ENCODE measurements around the gene RALY. TPM values are rescaled to one million over a fixed set of nuclear protein-coding genes. Genes with fewer than 3 reads are reported as not detected.

Gene RALY
- total and polyA plus RNA-seq, 10 of the 15 experiments (the other 5 are each of a cell fraction or from before 2014, with no cell fraction given), result 1.2 to 246 (median 137) TPM

DNA sequence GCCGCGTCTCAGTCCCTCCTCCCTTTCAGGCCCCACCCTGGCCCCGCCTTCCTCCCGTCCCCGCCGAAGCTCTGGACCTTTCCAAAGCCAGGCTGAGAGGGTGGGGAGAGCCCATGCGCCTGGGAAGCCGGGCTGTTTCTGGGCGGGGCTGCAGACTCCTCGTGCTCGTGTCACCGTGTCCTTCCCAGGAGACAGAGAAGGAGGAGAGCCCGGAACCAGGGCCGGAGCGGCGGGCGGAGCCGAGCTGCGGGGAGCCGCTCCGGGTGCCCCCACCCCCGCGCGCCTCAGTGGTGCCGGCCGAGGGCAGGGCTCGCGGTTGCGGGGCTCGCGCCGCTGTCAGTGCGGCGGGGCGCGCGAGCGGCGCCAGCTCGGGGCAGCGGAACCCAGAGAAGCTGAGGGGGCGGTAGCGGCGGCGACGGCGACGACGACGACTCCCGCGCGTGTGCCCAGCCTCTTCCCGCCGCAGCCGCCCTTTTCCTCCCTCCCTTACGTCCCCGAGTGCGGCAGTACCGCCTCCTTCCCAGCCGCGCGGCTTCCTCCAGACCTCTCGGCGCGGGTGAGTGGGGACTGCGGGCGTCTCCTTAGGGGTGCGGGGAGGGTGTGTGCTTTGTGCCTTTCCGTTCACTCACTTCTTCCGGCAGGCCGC, at the start of gene RALY (continued):
- TF ChIP-seq NFYA (IDR thresholded peaks at IDR 0.05; ENCODE audit: borderline replicate concordance, low read depth, low read length) (no peak), RUNX3 (IDR thresholded peaks at IDR 0.05; ENCODE audit: low read length) (peak; percentile 68), TCF12 (IDR thresholded peaks at IDR 0.05; ENCODE audit: low read depth, low read length) (peak; percentile 42; the same call in 1 of the 2 replicates), FOXM1 (IDR thresholded peaks at IDR 0.05; ENCODE audit: low read depth, low read length) (no peak), CHD1 (IDR thresholded peaks at IDR 0.05; ENCODE audit: low read depth, low read length) (peak; percentile 98), EP300 (IDR thresholded peaks at IDR 0.05; ENCODE audit: borderline replicate concordance in 1 of 2, control insufficient read depth in 1 of 2, low read depth in 2 of 2, low read length in 2 of 2) (0 out of 4 replicates have a peak, but pooled peaks of 1 of the 2 experiments have one; percentile 12), IKZF2 (IDR thresholded peaks at IDR 0.05) (no peak; a peak in 1 of 4 replicates), RFX5 (IDR thresholded peaks at IDR 0.05; ENCODE audit: low read depth, low read length) (no peak), SKIL (IDR thresholded peaks at IDR 0.05; ENCODE audit: low read depth, poor library complexity, severe bottlenecking) (peak; percentile 59), BCL3 (IDR thresholded peaks at IDR 0.05; ENCODE audit: borderline replicate concordance, insufficient read depth, low read depth, low read length, poor library complexity, severe bottlenecking) (peak; percentile 56), SMARCA5 (IDR thresholded peaks at IDR 0.05) (peak; percentile 92), SIX5 (IDR thresholded peaks at IDR 0.05; ENCODE audit: low read depth, low read length, severe bottlenecking) (peak; percentile 4), SMAD1 (IDR thresholded peaks at IDR 0.05; ENCODE audit: low read depth, partially characterized antibody) (no peak), CBX5 (IDR thresholded peaks at IDR 0.05; ENCODE audit: low read depth) (no peak)
- TF ChIP-seq, protein P1, sequence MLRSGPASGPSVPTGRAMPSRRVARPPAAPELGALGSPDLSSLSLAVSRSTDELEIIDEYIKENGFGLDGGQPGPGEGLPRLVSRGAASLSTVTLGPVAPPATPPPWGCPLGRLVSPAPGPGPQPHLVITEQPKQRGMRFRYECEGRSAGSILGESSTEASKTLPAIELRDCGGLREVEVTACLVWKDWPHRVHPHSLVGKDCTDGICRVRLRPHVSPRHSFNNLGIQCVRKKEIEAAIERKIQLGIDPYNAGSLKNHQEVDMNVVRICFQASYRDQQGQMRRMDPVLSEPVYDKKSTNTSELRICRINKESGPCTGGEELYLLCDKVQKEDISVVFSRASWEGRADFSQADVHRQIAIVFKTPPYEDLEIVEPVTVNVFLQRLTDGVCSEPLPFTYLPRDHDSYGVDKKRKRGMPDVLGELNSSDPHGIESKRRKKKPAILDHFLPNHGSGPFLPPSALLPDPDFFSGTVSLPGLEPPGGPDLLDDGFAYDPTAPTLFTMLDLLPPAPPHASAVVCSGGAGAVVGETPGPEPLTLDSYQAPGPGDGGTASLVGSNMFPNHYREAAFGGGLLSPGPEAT (IDR thresholded peaks at IDR 0.05; ENCODE audit: low read depth), result peak; percentile 62
- TF ChIP-seq, protein P2, sequence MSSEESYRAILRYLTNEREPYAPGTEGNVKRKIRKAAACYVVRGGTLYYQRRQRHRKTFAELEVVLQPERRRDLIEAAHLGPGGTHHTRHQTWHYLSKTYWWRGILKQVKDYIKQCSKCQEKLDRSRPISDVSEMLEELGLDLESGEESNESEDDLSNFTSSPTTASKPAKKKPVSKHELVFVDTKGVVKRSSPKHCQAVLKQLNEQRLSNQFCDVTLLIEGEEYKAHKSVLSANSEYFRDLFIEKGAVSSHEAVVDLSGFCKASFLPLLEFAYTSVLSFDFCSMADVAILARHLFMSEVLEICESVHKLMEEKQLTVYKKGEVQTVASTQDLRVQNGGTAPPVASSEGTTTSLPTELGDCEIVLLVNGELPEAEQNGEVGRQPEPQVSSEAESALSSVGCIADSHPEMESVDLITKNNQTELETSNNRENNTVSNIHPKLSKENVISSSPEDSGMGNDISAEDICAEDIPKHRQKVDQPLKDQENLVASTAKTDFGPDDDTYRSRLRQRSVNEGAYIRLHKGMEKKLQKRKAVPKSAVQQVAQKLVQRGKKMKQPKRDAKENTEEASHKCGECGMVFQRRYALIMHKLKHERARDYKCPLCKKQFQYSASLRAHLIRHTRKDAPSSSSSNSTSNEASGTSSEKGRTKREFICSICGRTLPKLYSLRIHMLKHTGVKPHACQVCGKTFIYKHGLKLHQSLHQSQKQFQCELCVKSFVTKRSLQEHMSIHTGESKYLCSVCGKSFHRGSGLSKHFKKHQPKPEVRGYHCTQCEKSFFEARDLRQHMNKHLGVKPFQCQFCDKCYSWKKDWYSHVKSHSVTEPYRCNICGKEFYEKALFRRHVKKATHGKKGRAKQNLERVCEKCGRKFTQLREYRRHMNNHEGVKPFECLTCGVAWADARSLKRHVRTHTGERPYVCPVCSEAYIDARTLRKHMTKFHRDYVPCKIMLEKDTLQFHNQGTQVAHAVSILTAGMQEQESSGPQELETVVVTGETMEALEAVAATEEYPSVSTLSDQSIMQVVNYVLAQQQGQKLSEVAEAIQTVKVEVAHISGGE (CRISPR knock-in tag; IDR thresholded peaks at IDR 0.05), result no peak
- TF ChIP-seq, protein P3, sequence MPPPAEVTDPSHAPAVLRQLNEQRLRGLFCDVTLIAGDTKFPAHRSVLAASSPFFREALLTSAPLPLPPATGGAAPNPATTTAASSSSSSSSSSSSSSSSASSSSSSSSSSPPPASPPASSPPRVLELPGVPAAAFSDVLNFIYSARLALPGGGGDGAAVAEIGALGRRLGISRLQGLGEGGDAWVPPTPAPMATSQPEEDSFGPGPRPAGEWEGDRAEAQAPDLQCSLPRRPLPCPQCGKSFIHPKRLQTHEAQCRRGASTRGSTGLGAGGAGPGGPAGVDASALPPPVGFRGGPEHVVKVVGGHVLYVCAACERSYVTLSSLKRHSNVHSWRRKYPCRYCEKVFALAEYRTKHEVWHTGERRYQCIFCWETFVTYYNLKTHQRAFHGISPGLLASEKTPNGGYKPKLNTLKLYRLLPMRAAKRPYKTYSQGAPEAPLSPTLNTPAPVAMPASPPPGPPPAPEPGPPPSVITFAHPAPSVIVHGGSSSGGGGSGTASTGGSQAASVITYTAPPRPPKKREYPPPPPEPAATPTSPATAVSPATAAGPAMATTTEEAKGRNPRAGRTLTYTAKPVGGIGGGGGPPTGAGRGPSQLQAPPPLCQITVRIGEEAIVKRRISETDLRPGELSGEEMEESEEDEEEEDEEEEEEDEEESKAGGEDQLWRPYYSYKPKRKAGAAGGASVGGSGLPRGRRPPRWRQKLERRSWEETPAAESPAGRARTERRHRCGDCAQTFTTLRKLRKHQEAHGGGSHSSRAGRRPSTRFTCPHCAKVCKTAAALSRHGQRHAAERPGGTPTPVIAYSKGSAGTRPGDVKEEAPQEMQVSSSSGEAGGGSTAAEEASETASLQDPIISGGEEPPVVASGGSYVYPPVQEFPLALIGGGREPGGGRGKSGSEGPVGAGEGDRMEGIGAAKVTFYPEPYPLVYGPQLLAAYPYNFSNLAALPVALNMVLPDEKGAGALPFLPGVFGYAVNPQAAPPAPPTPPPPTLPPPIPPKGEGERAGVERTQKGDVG (CRISPR knock-in tag; IDR thresholded peaks at IDR 0.05), result no peak

Data from GM12878 (cell line).